Retinal pigment epithelial cell (primary cell): Measurements from ENCODE around the gene PRKCG.
A peak's percentile ranks its signal among the peaks of the same experiment; 100 is the strongest.
"Not testable (repeated sequence)": the region's sequence is repeated elsewhere in the genome, so short reads cannot be mapped to it uniquely, and the experiment has no call there.

Experiments used
- DNase-seq: peaks from one replicate; pipeline ENCODE4 v3.0.0-alpha.2; 2010; ENCODE audit warnings: low read depth
- H3K4me3 ChIP-seq: 2 replicates; pipeline ENCODE4 v1.5.1; 2011; ENCODE audit warnings: mild to moderate bottlenecking, low read length, control low read depth, moderate library complexity
- CTCF ChIP-seq: conservative IDR thresholded peaks from 2 replicates; pipeline ENCODE4 v1.5.1; 2011; ENCODE audit warnings: low read depth, low read length, control low read depth, inconsistent platforms

PRKCG gene

GRCh38 chr19:53945441-53945840, 63.4 kb downstream of the PRKCG start:
- no peak overlapping the region for H3K4me3 ChIP-seq
- TF ChIP-seq CTCF: no peak
- no peak for DNase-seq

GRCh38 chr19:53945998-53946397, 64.0 kb downstream of the PRKCG start:
- TF ChIP-seq CTCF: no peak
- no peak for DNase-seq
- no peak overlapping the region for H3K4me3 ChIP-seq

- no peak overlapping the region for H3K4me3 ChIP-seq
- TF ChIP-seq CTCF: peak; percentile 19
- DNase-seq: no peak
Observed at GRCh38 chr19:53947624-53948023, 65.6 kb downstream of the PRKCG start.

GRCh38 chr19:53948611-53949010, 66.6 kb downstream of the PRKCG start:
- DNase-seq, H3K4me3 ChIP-seq: not testable (repeated sequence)

- DNase-seq: no peak
Observed at GRCh38 chr19:53951436-53951835, 69.4 kb downstream of the PRKCG start.

GRCh38 chr19:53951947-53952346, 70.0 kb downstream of the PRKCG start:
- no peak for DNase-seq
- no peak for TF ChIP-seq CTCF
- H3K4me3 ChIP-seq: no peak overlapping the region

More at GRCh38 chr19:53951436-53951835, 69.4 kb downstream of the PRKCG start:
- H3K4me3 ChIP-seq: no peak overlapping the region
- TF ChIP-seq CTCF: no peak

GRCh38 chr19:53953383-53953782, 71.4 kb downstream of the PRKCG start:
- no peak overlapping the region for H3K4me3 ChIP-seq
- TF ChIP-seq CTCF: no peak
- no peak for DNase-seq
